Stimulated activated CD4-positive, alpha-beta T cell treated with anti-CD3 and anti-CD28 coated beads, TNF-alpha, amount 100 ng/mL, for 1 hour (primary cell): ENCODE results near the gene SLC1A6.
"Not testable (repeated sequence)": the region's sequence is repeated elsewhere in the genome, so short reads cannot be mapped to it uniquely, and the experiment has no call there.

Experiments used
- DNase-seq, 3 donors: peaks; one replicate each; pipeline ENCODE4 v3.0.0-alpha.2; 2020; ENCODE audit warnings: low read depth in 3 of 3, low spot score in 1 of 3

Gene SLC1A6

DNA sequence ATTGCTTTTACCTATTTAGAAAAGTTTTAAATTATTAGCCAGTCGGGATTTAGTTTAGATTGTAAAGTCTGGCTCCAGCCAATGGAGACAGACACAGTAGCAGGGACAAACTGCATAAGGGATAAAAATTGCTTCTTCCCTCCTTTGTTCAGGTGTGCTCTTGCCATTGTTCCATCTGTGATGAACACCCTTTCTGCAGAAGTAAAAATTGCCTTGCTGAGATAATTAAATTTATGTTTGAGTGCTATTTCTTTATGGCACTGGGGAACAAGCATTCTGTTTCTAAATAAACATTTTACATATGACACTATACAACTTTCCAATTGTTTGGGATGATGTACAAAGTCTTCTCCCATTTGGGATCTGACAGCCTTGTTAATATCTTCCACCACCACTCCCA, 20.4 kb downstream of the SLC1A6 start:
- DNase-seq = no peak

DNA sequence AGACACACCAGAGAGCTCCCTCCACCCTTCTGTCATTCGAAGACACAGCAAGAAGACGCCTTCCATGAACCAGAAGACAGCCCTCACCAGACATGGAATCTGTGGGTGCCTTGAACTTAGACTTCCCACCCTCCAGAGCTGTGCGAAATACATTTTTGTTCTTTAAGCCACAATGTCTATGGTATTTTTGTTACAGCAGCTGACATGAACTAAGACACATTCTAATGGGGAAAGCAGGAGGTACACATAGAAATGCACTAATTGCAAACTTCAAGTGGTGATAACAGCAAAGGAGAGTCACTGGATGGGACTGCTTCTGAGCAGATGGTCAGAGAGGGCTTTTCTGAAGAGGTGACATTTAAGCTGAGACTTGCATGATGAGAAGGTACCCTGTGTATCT, 22.2 kb downstream of the SLC1A6 start:
- DNase-seq = no peak

DNA sequence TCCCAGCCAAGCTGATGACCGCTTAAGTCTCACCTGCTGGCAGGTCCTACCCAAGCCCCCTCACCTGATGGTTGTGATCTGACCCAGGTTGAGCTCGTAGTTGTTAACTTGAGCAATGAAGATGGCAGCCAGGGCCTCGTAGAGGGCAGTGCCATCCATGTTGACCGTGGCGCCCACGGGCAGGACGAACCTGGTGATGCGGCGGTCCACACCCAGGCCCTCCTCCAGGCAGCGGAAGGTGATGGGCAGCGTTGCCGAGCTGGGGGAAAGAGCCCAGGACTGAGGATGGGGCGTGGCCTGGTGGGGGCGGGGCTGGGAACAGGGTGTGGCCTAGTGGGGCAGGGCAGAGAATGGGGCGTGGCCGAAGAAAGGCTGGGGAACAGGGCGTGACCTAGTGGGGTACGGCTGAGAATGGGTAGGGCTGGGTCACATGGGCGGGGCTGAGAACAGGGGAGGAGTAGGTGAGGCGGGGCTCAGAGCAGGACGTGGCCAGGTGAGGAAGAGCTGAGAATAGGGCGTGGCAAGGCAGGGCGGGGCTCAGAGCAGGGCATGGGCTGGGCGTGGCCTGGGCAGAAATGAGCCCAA, 25.5 kb downstream of the SLC1A6 start:
- no peak for DNase-seq

GRCh38 chr19:14952767-14953166, 26.9 kb downstream of the SLC1A6 start:
- DNase-seq = no peak

DNA sequence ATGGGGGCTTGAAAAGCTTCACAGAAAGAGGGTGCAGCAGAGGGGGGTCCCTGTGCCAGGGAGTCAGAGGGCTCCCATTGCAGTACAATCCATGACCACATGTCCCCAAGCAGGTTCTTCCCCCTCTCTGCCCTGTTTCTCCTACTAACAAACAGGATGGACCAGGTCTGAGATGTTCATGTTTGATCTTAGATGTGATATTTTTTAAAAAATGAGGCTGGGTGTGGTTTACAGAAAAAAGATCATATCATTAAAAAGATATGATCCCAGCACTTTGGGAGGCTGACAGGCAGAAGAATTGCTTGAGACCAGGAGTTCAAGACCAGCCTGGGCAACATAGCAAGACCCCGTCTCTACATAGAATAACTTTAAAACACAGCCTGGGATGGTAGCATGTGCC, 29.2 kb downstream of the SLC1A6 start:
- no peak for DNase-seq

DNA sequence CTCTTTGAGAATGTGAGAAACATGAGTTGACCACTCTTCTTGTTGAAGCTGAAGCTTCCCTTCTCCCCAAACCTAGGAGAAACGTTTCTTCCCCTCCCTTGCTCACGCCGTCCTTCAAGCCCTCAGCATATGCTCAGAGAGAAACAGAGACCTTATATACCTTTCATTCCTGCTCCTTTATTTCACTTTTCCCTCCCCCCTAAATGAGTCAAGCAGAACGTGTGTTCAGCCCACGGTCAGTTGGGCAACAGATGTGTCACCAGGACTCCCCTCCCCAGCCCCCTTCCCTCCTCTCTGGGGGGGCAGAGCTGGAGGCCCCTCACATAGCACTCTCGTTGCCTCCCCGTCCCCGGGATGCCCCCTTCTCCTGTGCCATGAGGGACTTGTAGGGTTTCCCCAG, 29.8 kb downstream of the SLC1A6 start:
- DNase-seq = no peak

DNA sequence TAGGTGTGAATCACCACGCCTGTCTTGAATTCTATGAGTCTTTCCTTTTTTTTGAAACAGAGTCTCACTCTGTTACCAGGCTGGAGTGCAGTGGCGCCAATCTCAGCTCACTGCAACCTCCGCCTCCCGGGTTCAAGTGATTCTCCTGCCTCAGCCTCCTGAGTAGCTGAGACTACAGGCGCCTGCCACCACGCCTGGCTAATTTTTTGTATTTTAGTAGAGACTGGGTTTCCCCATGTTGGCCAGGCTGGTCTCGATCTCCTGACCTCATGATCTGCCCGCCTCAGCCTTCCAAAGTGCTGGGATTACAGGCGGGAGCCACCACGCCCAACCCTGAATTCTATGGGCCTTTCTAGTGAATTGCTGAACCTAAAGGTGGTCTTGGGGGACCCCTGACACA, 30.3 kb downstream of the SLC1A6 start:
- not testable (repeated sequence) for DNase-seq

- DNase-seq = no peak
Measured at GRCh38 chr19:14944456-14944855, 35.2 kb downstream of the SLC1A6 start.

DNA sequence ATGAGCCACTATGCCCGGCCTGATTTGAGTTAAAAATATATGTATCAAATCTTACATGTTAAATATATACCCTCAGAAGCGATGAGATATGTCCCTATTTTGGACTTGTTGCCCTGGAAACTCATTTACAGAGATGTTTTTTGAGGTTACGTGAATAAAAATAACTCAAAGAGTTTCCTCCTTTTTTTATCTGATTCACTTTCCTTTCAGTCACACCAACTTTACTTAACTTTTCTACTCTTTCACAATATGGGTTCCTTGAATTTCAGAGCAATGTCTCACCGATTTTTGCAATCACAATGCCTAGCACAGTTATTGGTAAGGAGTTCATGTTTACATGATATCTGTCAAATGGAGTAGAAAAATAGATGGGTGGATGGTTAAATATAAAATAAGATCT, 36.1 kb downstream of the SLC1A6 start:
- no peak for DNase-seq

DNA sequence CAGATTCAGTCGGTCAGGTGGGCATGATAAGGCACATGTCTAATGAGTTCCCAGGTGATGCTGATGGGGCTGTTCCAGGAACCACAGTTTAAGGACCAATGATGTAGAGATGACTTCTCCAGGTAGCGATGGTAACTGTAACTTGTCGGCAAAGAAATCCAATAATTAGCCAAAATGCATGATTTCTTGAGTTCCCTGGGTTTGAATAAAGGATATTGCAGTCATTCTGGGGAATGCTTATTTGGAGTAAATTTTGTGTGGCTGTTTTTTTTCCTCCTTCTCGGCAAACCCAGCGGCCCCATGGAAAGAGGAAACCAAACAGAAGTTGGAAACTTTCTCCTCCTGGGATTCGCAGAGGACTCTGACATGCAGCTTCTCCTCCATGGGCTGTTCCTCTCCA, 38.5 kb downstream of the SLC1A6 start, which contains the start of gene OR7C2:
Gene OR7C2 (plus strand): TSS at position 301 of the 400 bp plus-strand sequence. CDS start 0 bp downstream, at position 301.
- no peak for DNase-seq

DNA sequence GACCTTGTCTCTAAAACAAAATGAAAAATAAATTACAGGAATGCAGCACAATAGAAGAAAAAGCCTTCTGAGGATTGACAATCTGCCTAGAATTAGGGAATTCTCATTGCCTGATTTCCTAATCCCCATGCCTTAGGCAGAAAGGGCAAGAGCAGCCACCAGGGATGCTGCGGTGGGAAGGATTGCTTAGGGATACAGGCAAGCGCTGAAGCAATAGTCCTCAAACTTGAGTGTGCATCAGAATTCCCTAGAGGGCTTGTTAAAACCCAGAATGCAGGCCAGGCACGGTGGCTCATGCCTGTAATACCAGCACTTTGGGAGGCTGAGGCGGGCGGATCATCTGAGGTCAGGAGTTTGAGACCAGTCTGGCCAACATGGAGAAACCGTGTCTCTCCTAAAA, 39.4 kb downstream of the SLC1A6 start:
- DNase-seq = no peak

GRCh38 chr19:14933506-14933905, 46.2 kb downstream of the SLC1A6 start:
- no peak for DNase-seq

- DNase-seq = no peak
Measured at GRCh38 chr19:14916848-14917247, 62.8 kb downstream of the SLC1A6 start.

GRCh38 chr19:14915116-14915515, 64.5 kb downstream of the SLC1A6 start:
- no peak for DNase-seq

- DNase-seq = no peak
Measured at GRCh38 chr19:14906711-14907110, 73.0 kb downstream of the SLC1A6 start.

- DNase-seq = no peak
Measured at GRCh38 chr19:14901675-14902260, 77.9 kb downstream of the SLC1A6 start.
